ENCODE data around the gene ODAD2.
"Not testable (repeated sequence)": the region's sequence is repeated elsewhere in the genome, so short reads cannot be mapped to it uniquely, and the experiment has no call there.

The ODAD2 gene

GRCh38 chr10:27998954-27999275 is at the start of gene ODAD2:
Gene ODAD2 (minus strand): TSS chr10:27999079. CDS start chr10:27995142, 3,937 bp downstream.
- no peak for DNase-seq (ENCODE audit: low read depth)

GRCh38 chr10:28047061-28047460 is 48.2 kb upstream of the ODAD2 start:
- DNase-seq (ENCODE audit: low read depth): no peak

- DNase-seq (ENCODE audit: low read depth): no peak
Observed at GRCh38 chr10:28046579-28046978, 47.7 kb upstream of the ODAD2 start.

GRCh38 chr10:28043941-28044340 is 45.1 kb upstream of the ODAD2 start:
- DNase-seq (ENCODE audit: low read depth): no peak

- no peak for DNase-seq (ENCODE audit: low read depth)
Observed at GRCh38 chr10:28036587-28036986, 37.7 kb upstream of the ODAD2 start.

- no peak for DNase-seq (ENCODE audit: low read depth)
Observed at GRCh38 chr10:28020993-28021982, 22.4 kb upstream of the ODAD2 start.

GRCh38 chr10:28020080-28020860 is 21.4 kb upstream of the ODAD2 start:
- DNase-seq (ENCODE audit: low read depth): no peak

GRCh38 chr10:28014651-28015050 is 15.8 kb upstream of the ODAD2 start:
- no peak for DNase-seq (ENCODE audit: low read depth)

- no peak for DNase-seq (ENCODE audit: low read depth)
Observed at GRCh38 chr10:28012990-28013515, 14.2 kb upstream of the ODAD2 start.

GRCh38 chr10:28010821-28011220 is 11.9 kb upstream of the ODAD2 start:
- DNase-seq (ENCODE audit: low read depth): no peak

GRCh38 chr10:28008054-28008453 is 9.2 kb upstream of the ODAD2 start:
- DNase-seq (ENCODE audit: low read depth): no peak

GRCh38 chr10:28001353-28001752 is 2.5 kb upstream of the ODAD2 start:
- DNase-seq (ENCODE audit: low read depth): no peak

- no peak for DNase-seq (ENCODE audit: low read depth)
Observed at GRCh38 chr10:27998178-27998953, 513 bp downstream of the ODAD2 start.

GRCh38 chr10:27997865-27998177 is 1.1 kb downstream of the ODAD2 start:
- DNase-seq (ENCODE audit: low read depth): no peak

GRCh38 chr10:27995311-27995710 is 3.6 kb downstream of the ODAD2 start:
- DNase-seq (ENCODE audit: low read depth): no peak

GRCh38 chr10:27989357-27989756 is 9.5 kb downstream of the ODAD2 start:
- not testable (repeated sequence) for DNase-seq (ENCODE audit: low read depth)

- DNase-seq (ENCODE audit: low read depth): no peak
Observed at GRCh38 chr10:27986821-27987220, 12.1 kb downstream of the ODAD2 start.

- no peak for DNase-seq (ENCODE audit: low read depth)
Observed at GRCh38 chr10:27982875-27983543, 15.9 kb downstream of the ODAD2 start.

- DNase-seq (ENCODE audit: low read depth): no peak
Observed at GRCh38 chr10:27981744-27982143, 17.1 kb downstream of the ODAD2 start.

- DNase-seq (ENCODE audit: low read depth): not testable (repeated sequence)
Observed at GRCh38 chr10:27970795-27971194, 28.1 kb downstream of the ODAD2 start.

- DNase-seq (ENCODE audit: low read depth): not testable (repeated sequence)
Observed at GRCh38 chr10:27969931-27970330, 28.9 kb downstream of the ODAD2 start.
